ENCODE measurements around the gene CAMK4. TPM values are rescaled to one million over a fixed set of nuclear protein-coding genes. Genes with fewer than 3 reads are reported as not detected.
A peak's percentile ranks its signal among the peaks of the same experiment; 100 is the strongest.
"Not testable (repeated sequence)": the region's sequence is repeated elsewhere in the genome, so short reads cannot be mapped to it uniquely, and the experiment has no call there.

CAMK4 gene
- total RNA-seq, 1 donor from 2014 or later, result under 0.01 TPM

DNA sequence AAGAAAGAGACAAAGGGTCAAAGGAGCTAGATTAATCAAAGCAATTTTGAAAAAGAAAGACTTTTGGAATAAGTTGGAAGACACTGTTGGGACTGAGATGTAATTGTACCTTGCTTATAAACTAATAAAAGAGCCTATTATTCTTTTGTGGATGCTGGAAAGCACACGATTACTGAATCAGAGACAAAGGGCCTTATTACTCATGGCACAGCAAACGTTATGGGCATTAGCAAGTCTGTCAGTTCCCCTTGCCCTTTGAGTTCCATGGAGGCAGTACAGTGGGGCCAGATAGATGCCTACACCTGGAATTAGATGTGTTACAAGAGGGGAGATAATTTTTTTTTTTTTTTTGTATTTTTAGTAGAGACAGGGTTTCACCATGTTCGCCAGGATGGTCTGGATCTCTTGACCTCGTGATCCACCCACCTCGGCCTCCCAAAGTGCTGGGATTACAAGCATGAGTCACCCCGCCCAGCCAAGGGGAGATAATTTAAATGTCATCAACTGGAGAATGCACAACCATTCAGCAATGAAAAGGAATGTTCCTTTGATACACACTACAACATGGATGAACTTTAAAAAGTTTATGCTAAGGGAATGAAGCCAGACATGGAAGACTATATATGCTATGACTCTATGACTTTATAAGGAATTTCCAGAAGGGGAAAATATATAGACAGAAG lies 159.2 kb downstream of the CAMK4 start:
- DNase-seq (ENCODE audit: low read depth in 2 of 2), result no peak

DNA sequence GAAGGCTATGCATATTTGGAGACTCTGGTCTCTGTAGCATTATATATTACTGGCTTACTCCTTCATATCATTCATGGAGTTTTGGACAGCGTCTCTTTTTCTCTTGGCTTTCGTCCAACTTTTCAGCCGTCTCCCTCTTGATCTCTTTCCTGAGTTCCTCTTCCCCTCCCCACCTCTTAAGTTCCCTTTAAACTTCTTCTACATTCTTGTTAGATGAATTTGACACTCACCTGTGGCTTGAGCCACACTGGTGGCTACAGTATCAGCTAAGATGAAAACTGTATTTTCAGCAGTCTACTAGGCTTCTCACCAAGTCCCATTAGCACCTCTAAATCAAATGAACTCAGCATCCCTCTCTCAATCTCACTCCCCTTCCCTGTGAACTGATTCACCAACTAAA lies 160.0 kb downstream of the CAMK4 start:
- DNase-seq (ENCODE audit: low read depth in 2 of 2), result peak in 1 of 2 donors; percentile 2

DNA sequence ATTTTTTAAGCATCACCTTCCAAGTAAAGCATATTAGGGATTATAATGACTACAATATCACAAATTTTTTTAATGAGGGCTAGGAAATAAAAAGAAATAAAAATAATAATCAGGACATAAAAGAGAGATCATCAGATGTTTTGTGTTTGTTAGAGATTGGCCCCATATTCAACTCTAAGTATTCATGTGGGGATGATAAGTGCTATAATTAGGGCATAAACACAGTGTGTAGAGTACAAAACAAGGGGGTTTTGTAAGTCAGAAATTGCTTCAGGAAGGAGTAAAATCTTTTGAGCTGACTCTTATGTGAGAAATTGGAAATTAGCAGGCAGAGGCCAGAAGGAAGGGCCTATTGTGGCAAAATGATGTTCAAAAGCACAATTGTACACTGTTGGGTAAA lies 160.9 kb downstream of the CAMK4 start:
- no peak for DNase-seq (ENCODE audit: low read depth in 2 of 2)

DNA sequence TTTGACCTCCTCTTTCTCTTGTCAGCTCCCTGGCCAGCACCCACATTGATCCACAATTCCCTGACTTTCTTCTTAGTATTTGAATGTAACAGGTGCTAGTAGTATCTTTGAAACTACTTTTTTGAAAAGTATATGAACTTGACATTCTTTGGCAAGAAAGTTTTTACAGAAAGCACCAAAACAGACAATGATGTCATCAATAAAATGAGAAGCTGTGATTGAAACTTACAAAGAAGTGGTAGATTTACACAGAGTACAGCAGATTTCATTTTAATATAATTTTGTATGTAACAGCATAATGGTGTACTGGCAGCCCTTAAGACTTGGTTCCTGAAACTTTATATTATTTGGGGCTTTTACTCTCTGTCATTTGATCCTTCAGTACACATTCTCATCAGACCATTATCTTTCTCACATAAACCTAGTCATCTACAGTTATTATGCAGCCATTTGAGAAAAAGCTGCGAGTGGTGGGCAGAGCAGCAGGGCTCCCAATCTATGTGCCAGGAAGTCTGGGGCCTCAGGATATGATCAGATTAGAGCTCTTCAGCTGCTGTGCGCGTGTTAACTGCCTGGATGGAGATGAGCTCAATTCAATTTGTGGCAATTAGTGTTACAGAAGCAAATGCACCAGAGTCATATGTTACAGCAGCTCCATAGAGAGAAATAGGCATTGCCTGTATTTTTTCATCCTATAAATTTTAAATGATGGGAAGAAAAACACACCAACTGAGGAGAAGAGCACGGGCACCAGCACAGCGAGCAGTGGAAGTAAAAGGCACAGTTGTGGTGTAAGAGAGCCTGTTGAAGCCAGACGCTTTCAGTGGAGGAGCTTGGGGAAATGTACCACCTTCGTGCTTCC lies 162.0 kb downstream of the CAMK4 start:
- no peak for DNase-seq (ENCODE audit: low read depth in 2 of 2)

DNA sequence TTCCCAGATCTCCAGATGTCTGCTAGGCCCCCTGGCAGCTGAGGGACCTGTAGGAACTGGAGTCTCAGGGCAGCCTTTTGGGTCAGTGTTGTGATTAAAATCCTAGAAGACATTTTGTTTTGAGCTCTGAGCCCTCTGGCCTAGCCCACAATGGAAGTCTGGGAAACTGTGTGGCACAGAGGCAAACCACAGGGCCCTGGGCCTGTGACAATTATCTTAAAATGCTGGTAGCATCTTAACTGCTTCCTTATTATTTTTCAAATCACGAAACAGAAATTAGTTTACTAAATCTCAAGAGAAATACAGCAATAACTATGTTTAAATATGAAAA lies 162.6 kb downstream of the CAMK4 start:
- DNase-seq (ENCODE audit: low read depth in 2 of 2), result no peak

DNA sequence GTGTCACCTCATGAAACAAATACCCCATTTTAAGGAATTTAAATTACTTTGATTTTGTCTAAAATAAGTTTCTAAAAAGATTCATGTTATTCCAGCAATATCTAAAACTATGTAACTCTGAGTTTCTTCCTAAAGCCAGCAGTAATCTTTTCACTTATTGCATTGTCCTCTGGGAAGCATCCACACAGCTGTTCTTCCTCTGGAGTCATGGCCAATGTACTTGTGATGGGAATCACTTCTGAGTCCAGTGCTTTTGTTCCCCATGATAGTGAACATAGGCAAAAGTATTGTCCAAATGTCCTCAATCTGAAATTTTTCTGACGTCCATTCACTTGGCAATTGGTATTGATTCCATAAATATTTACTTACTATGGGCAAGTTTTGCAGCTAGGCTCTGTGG lies 163.2 kb downstream of the CAMK4 start:
- DNase-seq (ENCODE audit: low read depth in 2 of 2), result no peak

DNA sequence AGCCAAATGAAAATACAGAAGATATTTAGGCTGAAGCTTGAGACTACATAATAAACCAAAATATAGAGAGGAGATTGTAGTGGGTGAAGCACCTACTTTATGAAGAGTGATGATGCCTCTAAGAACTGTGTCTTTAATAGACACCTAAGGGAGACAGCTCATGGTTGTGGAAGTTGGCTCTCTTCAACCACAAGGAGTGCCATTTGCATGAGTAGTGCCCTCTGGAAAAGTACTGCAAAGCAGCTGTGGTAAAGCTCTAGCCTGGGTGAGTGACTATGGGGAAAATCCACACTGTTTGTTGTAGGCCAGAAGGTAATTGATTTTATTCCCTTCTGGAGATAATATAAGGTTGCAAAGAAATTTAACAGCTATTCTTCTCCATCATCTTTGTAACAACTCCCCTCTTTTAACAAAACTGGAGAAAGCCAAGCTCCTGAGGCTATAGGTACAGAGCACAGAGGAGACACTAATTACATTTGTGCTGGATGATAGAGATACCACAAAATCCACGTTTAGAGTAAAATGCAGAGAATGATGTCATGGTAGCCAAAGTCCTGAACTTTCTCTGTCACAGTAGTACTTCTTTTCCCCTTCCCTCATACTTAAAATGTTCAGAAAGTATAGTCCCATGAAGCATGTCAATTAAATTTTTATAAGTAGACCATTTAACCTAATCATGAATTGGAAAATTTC lies 165.4 kb downstream of the CAMK4 start:
- DNase-seq (ENCODE audit: low read depth in 2 of 2), result no peak

DNA sequence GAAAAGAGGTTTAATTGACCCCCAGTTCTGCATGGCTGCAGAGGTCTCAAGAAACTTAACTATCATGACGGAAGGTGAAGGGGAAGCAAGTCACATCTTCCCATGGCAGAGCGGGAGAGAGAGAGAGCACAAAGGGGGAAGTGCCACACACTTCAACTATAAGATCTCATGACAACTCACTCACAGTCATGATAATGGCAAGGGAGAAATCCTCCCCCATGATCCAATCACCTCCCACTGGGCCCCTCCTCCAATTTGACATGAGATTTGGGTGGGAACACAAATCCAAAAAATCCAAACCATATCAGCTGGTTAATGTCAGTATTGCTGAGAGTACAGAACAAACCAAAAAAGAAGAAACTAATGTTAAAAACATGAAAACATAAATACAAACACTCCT lies 168.0 kb downstream of the CAMK4 start:
- no peak for DNase-seq (ENCODE audit: low read depth in 2 of 2)

DNA sequence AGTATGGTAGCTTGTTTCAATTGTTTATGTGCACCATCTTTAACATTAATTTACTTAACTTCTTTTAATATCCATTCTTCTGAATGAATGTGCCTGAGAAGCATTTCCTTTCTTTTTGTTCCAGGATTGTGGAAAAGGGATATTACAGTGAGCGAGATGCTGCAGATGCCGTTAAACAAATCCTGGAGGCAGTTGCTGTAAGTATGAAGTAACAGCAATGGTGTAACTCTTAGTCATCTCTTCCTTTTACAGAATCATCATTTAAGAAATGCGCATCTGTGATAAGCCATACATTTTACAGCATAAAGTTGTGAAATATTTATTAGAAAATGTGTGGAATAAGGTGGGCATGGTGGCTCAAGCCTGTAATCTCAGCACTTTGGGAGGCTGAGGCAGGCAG lies 170.4 kb downstream of the CAMK4 start:
- peak in 1 of 2 donors; percentile 68 for DNase-seq (ENCODE audit: low read depth in 2 of 2)

DNA sequence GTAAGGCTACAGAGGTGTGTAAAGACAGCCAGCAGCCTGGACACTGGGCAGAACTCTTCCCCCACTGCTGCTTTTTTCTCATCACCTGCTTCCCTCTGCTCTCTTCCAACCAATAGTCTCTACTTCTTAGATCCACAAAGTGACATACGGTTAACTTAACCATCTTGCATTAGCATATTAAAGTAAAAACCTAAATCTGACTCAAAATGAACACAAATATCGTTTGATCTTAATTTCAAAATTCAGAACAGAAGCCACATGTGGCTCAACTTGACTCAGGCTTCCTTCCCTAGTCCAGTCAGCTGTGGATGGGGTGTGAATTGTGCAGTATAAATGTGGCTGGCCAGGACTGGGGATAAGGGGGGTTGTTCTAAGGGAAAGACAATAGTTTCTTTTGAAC lies 173.8 kb downstream of the CAMK4 start:
- DNase-seq (ENCODE audit: low read depth in 2 of 2), result no peak

DNA sequence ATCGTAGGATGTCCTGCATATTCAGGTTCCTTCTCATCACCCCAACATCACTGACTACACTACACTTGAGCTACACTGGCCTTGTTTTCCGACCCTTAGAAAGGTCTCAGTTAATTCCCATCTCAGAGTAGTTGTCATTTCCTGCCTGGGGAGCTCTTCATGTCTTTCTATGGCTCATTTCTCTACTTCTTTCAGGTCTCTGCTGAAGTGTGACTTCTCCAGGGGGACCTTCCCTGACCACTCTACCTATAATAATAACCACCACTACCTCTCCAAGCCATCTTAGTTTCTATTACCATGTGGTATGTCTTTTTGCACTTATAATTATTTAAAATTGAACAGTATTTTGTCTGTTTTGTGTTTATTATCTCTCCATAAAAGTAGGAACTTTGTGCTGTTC lies 174.9 kb downstream of the CAMK4 start:
- no peak for DNase-seq (ENCODE audit: low read depth in 2 of 2)

DNA sequence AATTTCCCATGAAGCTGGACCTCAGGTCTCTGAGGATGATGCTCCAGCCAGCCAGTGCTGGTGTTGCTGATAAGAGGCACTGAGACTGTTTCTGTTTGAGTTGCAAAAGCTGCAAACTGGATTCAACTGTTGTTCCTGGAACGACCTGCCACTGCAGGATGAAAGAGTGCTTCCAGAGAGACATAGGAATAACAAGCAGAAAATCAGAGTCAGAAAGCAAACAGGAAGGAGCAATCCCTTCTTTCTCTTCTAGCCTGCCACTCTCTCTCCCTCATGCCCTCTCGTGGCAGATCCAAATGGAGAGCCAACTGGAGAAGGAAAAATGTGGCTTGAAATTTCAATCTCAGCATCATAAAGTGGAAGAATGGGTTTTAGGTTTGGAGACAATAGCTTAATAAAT lies 177.7 kb downstream of the CAMK4 start:
- no peak for DNase-seq (ENCODE audit: low read depth in 2 of 2)

DNA sequence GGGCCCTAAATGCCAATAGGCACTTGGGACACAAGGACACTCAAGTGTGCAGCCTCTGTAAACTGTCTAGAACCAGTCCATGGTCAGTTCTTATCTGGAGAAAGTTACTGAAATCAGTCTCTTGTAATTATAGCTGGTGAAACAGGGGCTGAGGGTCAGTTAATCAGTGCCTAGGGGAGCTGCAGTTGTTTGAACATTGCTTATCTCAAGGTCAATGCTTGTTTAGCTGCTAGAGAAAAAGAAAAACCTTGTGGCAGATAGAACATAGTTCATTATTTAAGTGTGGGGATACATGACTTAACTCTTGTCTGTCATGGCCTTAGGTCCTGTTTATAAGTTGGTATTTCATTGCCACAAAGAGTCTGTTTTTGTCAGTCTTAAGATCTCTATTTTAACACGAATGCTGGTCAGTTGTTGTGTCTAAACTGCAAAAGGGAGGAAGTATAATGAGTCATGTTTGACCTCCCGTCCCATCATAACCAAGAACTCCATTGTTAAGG lies 180.1 kb downstream of the CAMK4 start:
- peak in 1 of 2 donors; percentile 70 for DNase-seq (ENCODE audit: low read depth in 2 of 2)

DNA sequence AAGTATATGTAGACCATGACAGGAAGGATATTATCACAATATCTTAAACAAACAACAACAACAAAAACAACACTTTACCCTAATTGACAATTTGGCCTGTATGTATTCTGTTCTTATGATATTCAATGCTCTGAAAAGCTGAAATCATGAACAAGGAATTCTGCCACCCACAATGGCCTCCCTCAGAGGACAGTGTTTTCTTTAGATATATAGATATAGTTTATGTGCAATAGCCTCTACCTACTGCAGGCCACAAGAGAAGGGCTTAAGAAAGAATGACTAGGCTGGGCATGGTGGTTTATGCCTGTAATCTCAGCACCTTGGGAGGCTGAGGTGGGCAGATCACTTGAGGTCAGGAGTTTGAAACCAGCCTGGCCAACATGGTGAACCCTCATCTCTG lies 183.4 kb downstream of the CAMK4 start:
- no peak for DNase-seq (ENCODE audit: low read depth in 2 of 2)

DNA sequence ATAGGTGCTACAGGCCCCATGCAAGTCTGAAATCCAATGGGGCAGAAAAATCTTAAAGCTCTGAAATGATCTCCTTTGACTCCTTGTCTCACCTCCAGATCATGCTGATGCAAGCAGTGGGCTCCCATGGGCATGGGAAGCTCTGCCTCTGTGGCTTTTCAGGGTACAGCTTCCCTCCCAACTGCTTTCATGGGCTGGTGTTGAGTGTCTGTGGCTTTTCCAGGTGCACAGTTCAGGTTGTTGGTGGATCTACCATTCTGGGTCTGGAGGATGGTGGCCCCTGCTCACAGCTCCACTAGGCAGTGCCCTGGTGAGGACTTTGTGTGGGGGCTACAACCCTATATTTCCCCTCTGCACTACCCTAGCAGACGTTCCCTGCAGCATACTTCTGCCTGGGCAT lies 184.6 kb downstream of the CAMK4 start:
- DNase-seq (ENCODE audit: low read depth in 2 of 2), result no peak

DNA sequence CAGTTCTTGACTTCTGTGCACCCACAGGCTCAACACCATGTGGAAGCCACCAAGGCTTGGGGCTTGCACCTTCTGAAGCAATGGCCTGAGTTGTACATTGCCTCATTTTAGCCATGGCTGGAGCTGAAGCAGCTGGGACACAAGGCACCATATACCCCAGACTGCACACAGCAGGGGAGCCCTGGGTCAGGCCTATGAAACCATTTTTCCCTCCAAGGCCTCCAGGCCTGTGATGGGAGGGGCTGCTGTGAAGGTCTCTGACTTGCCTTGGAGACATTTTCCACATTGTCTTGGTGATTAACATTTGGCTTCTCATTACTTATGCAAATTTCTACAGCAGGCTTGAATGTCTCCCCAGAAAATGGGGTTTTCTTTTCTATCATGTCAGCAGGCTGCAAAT lies 185.1 kb downstream of the CAMK4 start:
- DNase-seq (ENCODE audit: low read depth in 2 of 2), result not testable (repeated sequence)

DNA sequence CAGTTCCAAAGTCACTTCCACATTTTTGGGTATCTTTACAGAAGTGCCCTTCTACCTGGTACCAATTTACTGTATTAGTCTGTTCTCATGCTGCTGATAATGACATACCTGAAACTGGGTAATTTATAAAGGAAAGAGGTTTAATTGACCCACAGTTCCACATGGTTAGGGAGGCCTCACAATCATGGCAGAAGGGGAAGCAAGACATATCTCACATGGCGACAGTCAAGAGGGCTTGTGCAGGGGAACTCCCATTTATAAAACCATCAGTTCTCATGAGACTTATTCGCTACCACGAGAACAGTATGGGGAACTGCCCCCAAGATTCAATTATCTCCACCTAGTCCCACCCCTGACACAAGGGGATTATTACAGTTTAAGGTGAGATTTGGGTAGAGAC lies 185.9 kb downstream of the CAMK4 start:
- DNase-seq (ENCODE audit: low read depth in 2 of 2), result not testable (repeated sequence)

DNA sequence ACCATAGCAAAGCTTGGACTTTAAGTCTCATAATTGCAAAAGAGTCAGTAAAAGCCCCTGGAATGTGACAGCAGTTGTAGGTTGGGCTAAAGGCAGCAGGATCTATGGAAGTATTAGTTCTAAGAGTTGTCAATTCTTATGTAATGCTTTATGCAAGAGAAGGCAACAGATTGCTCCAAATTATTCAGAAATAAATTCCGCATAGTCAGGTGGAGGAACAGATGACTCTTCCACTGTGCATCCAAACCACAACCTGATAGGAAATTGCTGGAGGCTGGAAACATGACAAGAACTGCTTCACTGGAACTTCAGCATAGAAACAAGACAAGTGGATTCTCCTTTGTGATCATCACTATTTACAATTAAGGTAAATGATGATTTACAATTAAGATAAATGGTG lies 187.1 kb downstream of the CAMK4 start:
- DNase-seq (ENCODE audit: low read depth in 2 of 2), result no peak

DNA sequence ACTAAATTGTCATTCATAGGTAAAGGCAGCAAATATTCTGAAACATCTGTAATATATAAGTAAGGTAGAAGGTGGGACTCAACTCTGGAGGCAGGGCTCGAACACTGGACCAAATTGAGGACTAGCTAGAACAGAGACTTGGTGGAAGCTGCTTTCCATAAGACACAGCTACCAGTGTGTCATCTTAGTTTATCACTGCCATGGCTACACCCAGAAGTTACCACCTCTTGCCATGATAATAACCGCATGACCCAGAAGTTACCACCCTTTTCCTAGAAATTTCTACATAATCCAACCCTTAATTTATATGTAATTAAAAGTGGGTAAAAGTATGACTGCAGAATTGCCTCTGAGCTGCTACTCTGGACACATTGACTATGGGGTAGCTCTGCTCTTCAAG lies 188.4 kb downstream of the CAMK4 start:
- DNase-seq (ENCODE audit: low read depth in 2 of 2), result no peak

DNA sequence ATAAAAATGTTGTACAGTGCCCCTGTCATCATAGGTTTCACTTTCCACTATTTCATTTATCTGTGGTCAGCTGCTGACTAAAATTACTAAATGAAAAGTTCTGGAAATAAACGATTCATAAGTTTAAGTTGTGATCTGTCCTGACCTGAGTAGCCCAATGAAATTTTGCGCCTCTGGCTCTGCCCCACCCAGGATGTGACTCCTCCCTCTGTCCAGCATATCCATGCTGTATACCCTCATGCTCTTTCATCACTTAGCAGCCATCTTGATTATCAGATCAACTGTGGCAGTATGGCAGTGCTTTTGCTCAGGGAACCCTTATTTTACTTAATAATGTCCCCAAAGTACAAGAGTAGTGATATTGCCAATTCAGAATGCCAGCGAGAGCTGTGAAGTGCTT lies 190.9 kb downstream of the CAMK4 start:
- DNase-seq (ENCODE audit: low read depth in 2 of 2), result no peak

DNA sequence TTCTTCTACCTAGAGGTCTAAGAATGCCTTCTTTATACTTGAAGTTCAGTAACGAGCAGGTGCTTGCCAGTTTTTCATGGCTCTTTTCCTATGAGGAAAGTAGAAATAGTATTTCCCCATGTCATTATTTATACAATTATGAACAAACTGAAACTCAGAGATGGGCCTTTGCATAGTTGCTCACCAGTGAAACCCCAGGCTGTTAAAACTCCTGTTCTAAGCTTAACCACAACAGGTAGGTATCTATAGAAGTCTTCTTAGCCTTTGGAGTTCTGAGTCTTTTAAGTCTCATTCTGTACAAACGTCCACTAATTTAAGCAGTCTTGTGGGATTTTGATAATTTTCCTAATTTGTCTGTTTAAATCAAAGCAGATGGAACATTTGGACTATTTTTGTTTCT lies 198.1 kb downstream of the CAMK4 start:
- no peak for DNase-seq (ENCODE audit: low read depth in 2 of 2)

Measured in lung microvascular endothelial cell (primary cell).